ENCODE data around the gene GULP1. TPM values are rescaled to one million over a fixed set of nuclear protein-coding genes. Genes with fewer than 3 reads are reported as not detected.

GULP1 gene
- total RNA-seq, 4 donors from 2014 or later = 27.1 to 49.0 (median 36.8) TPM

GRCh38 chr2:188494906-188495305 lies 203.2 kb downstream of the GULP1 start:
- no peak overlapping the region for H3K4me3 ChIP-seq
- H3K9me3 ChIP-seq = no peaks in the 10 kb centered on the region
- no peaks in the 10 kb centered on the region for H3K4me1 ChIP-seq
- intact Hi-C loops (cut with DNase I) = no loop called here
- no peaks in the 10 kb centered on the region for H3K27me3 ChIP-seq
- H3K36me3 ChIP-seq = no peaks in the 10 kb centered on the region
- no peak overlapping the region for H3K27ac ChIP-seq (replicated peaks in 1 of 4)
- no peak for TF ChIP-seq POLR2A (IDR thresholded peaks at IDR 0.05; ENCODE audit: low read depth)
- TF ChIP-seq POLR2AphosphoS5 (IDR thresholded peaks at IDR 0.05) = no peak
- no peak for TF ChIP-seq EP300 (IDR thresholded peaks at IDR 0.05)
- TF ChIP-seq, protein P1, sequence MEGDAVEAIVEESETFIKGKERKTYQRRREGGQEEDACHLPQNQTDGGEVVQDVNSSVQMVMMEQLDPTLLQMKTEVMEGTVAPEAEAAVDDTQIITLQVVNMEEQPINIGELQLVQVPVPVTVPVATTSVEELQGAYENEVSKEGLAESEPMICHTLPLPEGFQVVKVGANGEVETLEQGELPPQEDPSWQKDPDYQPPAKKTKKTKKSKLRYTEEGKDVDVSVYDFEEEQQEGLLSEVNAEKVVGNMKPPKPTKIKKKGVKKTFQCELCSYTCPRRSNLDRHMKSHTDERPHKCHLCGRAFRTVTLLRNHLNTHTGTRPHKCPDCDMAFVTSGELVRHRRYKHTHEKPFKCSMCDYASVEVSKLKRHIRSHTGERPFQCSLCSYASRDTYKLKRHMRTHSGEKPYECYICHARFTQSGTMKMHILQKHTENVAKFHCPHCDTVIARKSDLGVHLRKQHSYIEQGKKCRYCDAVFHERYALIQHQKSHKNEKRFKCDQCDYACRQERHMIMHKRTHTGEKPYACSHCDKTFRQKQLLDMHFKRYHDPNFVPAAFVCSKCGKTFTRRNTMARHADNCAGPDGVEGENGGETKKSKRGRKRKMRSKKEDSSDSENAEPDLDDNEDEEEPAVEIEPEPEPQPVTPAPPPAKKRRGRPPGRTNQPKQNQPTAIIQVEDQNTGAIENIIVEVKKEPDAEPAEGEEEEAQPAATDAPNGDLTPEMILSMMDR (IDR thresholded peaks at IDR 0.05) = no peak
- DNase-seq (ENCODE audit: extremely low spot score) = no peak

DNA sequence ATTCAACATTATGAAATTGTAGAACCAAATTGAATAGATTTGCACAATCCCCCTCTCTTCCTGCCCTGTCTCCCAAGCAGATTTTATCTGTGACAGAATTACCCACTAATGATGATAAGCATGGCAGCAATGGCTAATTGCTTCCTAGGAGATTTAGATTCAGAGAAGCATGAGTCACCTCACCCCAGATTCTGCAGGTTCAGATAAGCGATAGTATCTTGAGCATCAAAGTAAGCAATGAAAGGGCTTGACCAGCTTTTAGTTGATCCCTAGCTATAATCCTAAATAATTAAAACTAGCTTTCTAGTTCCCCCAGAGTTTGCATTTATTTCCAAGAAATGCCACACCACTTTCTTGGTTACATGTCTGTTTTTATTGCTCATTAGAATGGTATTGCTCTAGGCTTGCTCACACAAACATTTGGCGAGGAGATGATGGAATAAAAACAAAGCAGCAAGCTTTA lies 204.3 kb downstream of the GULP1 start:
- intact Hi-C loops (cut with DNase I) = no loop called here
- DNase-seq (ENCODE audit: extremely low spot score) = no peak
- H3K36me3 ChIP-seq = no peaks in the 10 kb centered on the region
- WGBS = 88% methylated on average over 2 of the region's 2 CpGs
- H3K4me1 ChIP-seq = no peaks in the 10 kb centered on the region
- no peak overlapping the region for H3K4me3 ChIP-seq
- no peak overlapping the region for H3K27ac ChIP-seq (replicated peaks in 1 of 4)
- H3K27me3 ChIP-seq = no peaks in the 10 kb centered on the region
- H3K9me3 ChIP-seq = no peaks in the 10 kb centered on the region
- no peak for TF ChIP-seq EP300 (IDR thresholded peaks at IDR 0.05)
- no peak for TF ChIP-seq POLR2AphosphoS5 (IDR thresholded peaks at IDR 0.05)
- TF ChIP-seq, protein P1 (IDR thresholded peaks at IDR 0.05) = no peak
- no peak for TF ChIP-seq POLR2A (IDR thresholded peaks at IDR 0.05; ENCODE audit: low read depth)

DNA sequence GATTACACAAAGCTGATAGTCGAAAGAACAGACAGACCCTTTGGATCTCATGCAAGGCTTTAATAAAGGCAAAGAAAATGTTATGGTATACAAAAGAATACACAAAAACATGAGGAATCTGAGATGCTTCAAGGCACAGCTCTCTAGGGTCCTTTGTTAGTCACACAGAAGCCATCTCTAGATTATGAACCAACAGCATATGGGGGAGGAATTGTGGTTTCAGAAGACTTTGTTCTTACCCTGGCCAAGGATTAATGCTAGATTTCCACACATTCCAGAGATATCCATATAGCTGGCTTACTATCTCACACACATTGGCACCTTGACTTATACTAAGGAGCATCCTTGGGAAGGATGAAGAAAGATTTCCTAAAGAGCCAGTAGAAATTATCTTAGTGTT lies 206.1 kb downstream of the GULP1 start:
- intact Hi-C loops (cut with DNase I) = no loop called here
- Histone ChIP-seq H3K9me3 (no peaks in the 10 kb centered on the region), H3K27ac (replicated peaks in 1 of 4) (no peak overlapping the region), H3K27me3 (no peaks in the 10 kb centered on the region), H3K36me3 (no peaks in the 10 kb centered on the region), H3K4me3 (no peak overlapping the region), H3K4me1 (no peaks in the 10 kb centered on the region)
- TF ChIP-seq POLR2A (IDR thresholded peaks at IDR 0.05; ENCODE audit: low read depth) = no peak
- no peak for TF ChIP-seq POLR2AphosphoS5 (IDR thresholded peaks at IDR 0.05)
- TF ChIP-seq, protein P1 (IDR thresholded peaks at IDR 0.05) = no peak
- TF ChIP-seq EP300 (IDR thresholded peaks at IDR 0.05) = no peak
- 89% methylated on average over 1 of the region's 1 CpG for WGBS
- DNase-seq (ENCODE audit: extremely low spot score) = no peak

DNA sequence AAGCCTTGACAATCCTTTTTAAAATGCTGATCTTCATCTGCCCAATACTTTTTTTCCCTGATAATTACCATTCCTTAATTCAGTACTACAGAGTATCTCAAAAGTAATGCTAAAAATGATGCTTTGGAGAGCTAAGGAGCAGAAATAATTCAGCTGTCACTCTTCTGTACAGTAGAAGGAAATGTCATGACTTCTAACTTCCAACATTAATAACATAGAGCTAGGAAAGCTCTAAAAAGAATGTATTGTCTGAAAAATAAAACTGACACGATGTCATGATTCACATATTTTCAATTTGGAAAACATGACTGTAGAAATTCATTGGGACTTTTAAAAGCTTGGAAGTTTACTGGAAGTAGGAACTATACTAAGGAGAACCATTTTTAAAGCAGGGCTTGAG lies 212.3 kb downstream of the GULP1 start:
- H3K27me3 ChIP-seq = no peaks in the 10 kb centered on the region
- no peak overlapping the region for H3K27ac ChIP-seq (replicated peaks in 1 of 4)
- no peaks in the 10 kb centered on the region for H3K9me3 ChIP-seq
- intact Hi-C loops (cut with DNase I) = no loop called here
- no peaks in the 10 kb centered on the region for H3K36me3 ChIP-seq
- TF ChIP-seq POLR2A (IDR thresholded peaks at IDR 0.05; ENCODE audit: low read depth) (no peak), EP300 (IDR thresholded peaks at IDR 0.05) (no peak), POLR2AphosphoS5 (IDR thresholded peaks at IDR 0.05) (no peak)
- TF ChIP-seq, protein P1 (IDR thresholded peaks at IDR 0.05) = no peak
- WGBS = 64% methylated on average over 1 of the region's 1 CpG
- peaks cover 0 to 4% (median 0%) of the 10 kb centered on the region in 4 donors for H3K4me1 ChIP-seq
- no peak overlapping the region for H3K4me3 ChIP-seq
- no peak for DNase-seq (ENCODE audit: extremely low spot score)

- intact Hi-C loops (cut with DNase I) = no loop called here
- 79% methylated on average over 1 of the region's 1 CpG for WGBS
- TF ChIP-seq POLR2A (IDR thresholded peaks at IDR 0.05; ENCODE audit: low read depth) (no peak), POLR2AphosphoS5 (IDR thresholded peaks at IDR 0.05) (no peak), EP300 (IDR thresholded peaks at IDR 0.05) (no peak)
- TF ChIP-seq, protein P1 (IDR thresholded peaks at IDR 0.05) = no peak
- peaks cover 0 to 4% (median 0%) of the 10 kb centered on the region in 4 donors for H3K4me1 ChIP-seq
- no peak for DNase-seq (ENCODE audit: extremely low spot score)
- H3K4me3 ChIP-seq = no peak overlapping the region
- no peaks in the 10 kb centered on the region for H3K36me3 ChIP-seq
- no peaks in the 10 kb centered on the region for H3K9me3 ChIP-seq
- H3K27me3 ChIP-seq = no peaks in the 10 kb centered on the region
- no peak overlapping the region for H3K27ac ChIP-seq (replicated peaks in 1 of 4)
Observed at GRCh38 chr2:188506843-188507242, 215.2 kb downstream of the GULP1 start.
